Measurements from ENCODE around the gene EPHB1.

Gene EPHB1

GRCh38 chr3:134928819-134929218 lies 133.8 kb downstream of the EPHB1 start:
- in situ Hi-C loops (cut with MboI; ENCODE audit: low sequenced_read_pairs, unreplicated experiment), result no loop called here
- DNase-seq (ENCODE audit: low spot score), result no peak
- TF ChIP-seq CTCF (IDR thresholded peaks at IDR 0.05; ENCODE audit: borderline replicate concordance, control extremely low read depth, extremely low read depth, insufficient read depth, missing control alignments), result no peak

- TF ChIP-seq CTCF (IDR thresholded peaks at IDR 0.05; ENCODE audit: borderline replicate concordance, control extremely low read depth, extremely low read depth, insufficient read depth, missing control alignments), result no peak
These were observed 134.9 kb downstream of the EPHB1 start for GRCh38 chr3:134929976-134930375.

GRCh38 chr3:134931045-134931785 lies 136.2 kb downstream of the EPHB1 start:
- in situ Hi-C loops (cut with MboI; ENCODE audit: low sequenced_read_pairs, unreplicated experiment), result no loop called here
- no peak for TF ChIP-seq CTCF (IDR thresholded peaks at IDR 0.05; ENCODE audit: borderline replicate concordance, control extremely low read depth, extremely low read depth, insufficient read depth, missing control alignments)
- DNase-seq (ENCODE audit: low spot score), result no peak

More at GRCh38 chr3:134929976-134930375, 134.9 kb downstream of the EPHB1 start:
- DNase-seq (ENCODE audit: low spot score), result no peak
- in situ Hi-C loops (cut with MboI; ENCODE audit: low sequenced_read_pairs, unreplicated experiment), result no loop called here

- in situ Hi-C loops (cut with MboI; ENCODE audit: low sequenced_read_pairs, unreplicated experiment), result no loop called here
- DNase-seq (ENCODE audit: low spot score), result no peak
These were observed 137.0 kb downstream of the EPHB1 start for GRCh38 chr3:134932035-134932434.

GRCh38 chr3:134933997-134934396 lies 138.9 kb downstream of the EPHB1 start:
- in situ Hi-C loops (cut with MboI; ENCODE audit: low sequenced_read_pairs, unreplicated experiment), result no loop called here
- TF ChIP-seq CTCF (IDR thresholded peaks at IDR 0.05; ENCODE audit: borderline replicate concordance, control extremely low read depth, extremely low read depth, insufficient read depth, missing control alignments), result no peak
- DNase-seq (ENCODE audit: low spot score), result no peak

More at GRCh38 chr3:134932035-134932434, 137.0 kb downstream of the EPHB1 start:
- no peak for TF ChIP-seq CTCF (IDR thresholded peaks at IDR 0.05; ENCODE audit: borderline replicate concordance, control extremely low read depth, extremely low read depth, insufficient read depth, missing control alignments)

- in situ Hi-C loops (cut with MboI; ENCODE audit: low sequenced_read_pairs, unreplicated experiment), result no loop called here
- DNase-seq (ENCODE audit: low spot score), result no peak
- TF ChIP-seq CTCF (IDR thresholded peaks at IDR 0.05; ENCODE audit: borderline replicate concordance, control extremely low read depth, extremely low read depth, insufficient read depth, missing control alignments), result no peak
These were observed 139.9 kb downstream of the EPHB1 start for GRCh38 chr3:134934933-134935332.

All from GM13976 (cell line).